ENCODE data around the gene ERMAP. TPM values are rescaled to one million over a fixed set of nuclear protein-coding genes. Genes with fewer than 3 reads are reported as not detected.
A peak's percentile ranks its signal among the peaks of the same experiment; 100 is the strongest.
"Not testable (repeated sequence)": the region's sequence is repeated elsewhere in the genome, so short reads cannot be mapped to it uniquely, and the experiment has no call there.

ERMAP gene
- total RNA-seq, 1 donor from 2014 or later = 17.2 TPM

- no peak overlapping the region for H3K27ac Mint-ChIP-seq
- H3K36me3 Mint-ChIP-seq = peaks cover 26% of the 10 kb centered on the region
- H3K9me3 Mint-ChIP-seq = peaks cover 6% of the 10 kb centered on the region
- H3K27me3 Mint-ChIP-seq (ENCODE audit: low read depth) = no peaks in the 10 kb centered on the region
- no peak overlapping the region for H3K4me3 Mint-ChIP-seq
- no peak for TF ChIP-seq CTCF (IDR thresholded peaks at IDR 0.05; ENCODE audit: unreplicated experiment)
- DNase-seq (ENCODE audit: low spot score in 2 of 2, unreplicated experiment in 2 of 2) = no peak
- H3K4me1 Mint-ChIP-seq = peaks cover 2% of the 10 kb centered on the region
Observed at GRCh38 chr1:42807056-42807668, 9.8 kb upstream of the ERMAP start.

- H3K36me3 Mint-ChIP-seq; H3K27ac Mint-ChIP-seq; H3K9me3 Mint-ChIP-seq; DNase-seq (ENCODE audit: low spot score in 2 of 2, unreplicated experiment in 2 of 2); H3K27me3 Mint-ChIP-seq (ENCODE audit: low read depth); H3K4me3 Mint-ChIP-seq: not testable (repeated sequence)
- H3K4me1 Mint-ChIP-seq = peaks cover 15% of the 10 kb centered on the region
Observed at GRCh38 chr1:42814815-42815214, 2.1 kb upstream of the ERMAP start.

GRCh38 chr1:42815941-42816584 lies 859 bp upstream of the ERMAP start:
- H3K27ac Mint-ChIP-seq = peak overlapping the region; percentile 92
- TF ChIP-seq CTCF (IDR thresholded peaks at IDR 0.05; ENCODE audit: unreplicated experiment) = no peak
- no peaks in the 10 kb centered on the region for H3K27me3 Mint-ChIP-seq (ENCODE audit: low read depth)
- peaks cover 8% of the 10 kb centered on the region for H3K36me3 Mint-ChIP-seq
- no peaks in the 10 kb centered on the region for H3K9me3 Mint-ChIP-seq
- peak overlapping the region; percentile 73 for H3K4me3 Mint-ChIP-seq
- peaks cover 22% of the 10 kb centered on the region for H3K4me1 Mint-ChIP-seq
- no peak for DNase-seq (ENCODE audit: low spot score in 2 of 2, unreplicated experiment in 2 of 2)

- TF ChIP-seq CTCF (IDR thresholded peaks at IDR 0.05; ENCODE audit: unreplicated experiment) = no peak
- DNase-seq (ENCODE audit: low spot score in 2 of 2, unreplicated experiment in 2 of 2) = no peak
- Mint-ChIP-seq H3K4me3 (peak overlapping the region; percentile 65), H3K27ac (peak overlapping the region; percentile 15), H3K36me3 (peaks cover 4% of the 10 kb centered on the region), H3K4me1 (peaks cover 22% of the 10 kb centered on the region), H3K27me3 (ENCODE audit: low read depth) (no peaks in the 10 kb centered on the region), H3K9me3 (no peaks in the 10 kb centered on the region)
Observed at GRCh38 chr1:42817440-42817767, 482 bp downstream of the ERMAP start.

GRCh38 chr1:42817976-42818375 lies 1.1 kb downstream of the ERMAP start:
- no peak for DNase-seq (ENCODE audit: low spot score in 2 of 2, unreplicated experiment in 2 of 2)
- Mint-ChIP-seq H3K27me3 (ENCODE audit: low read depth) (no peaks in the 10 kb centered on the region), H3K9me3 (peaks cover 5% of the 10 kb centered on the region), H3K4me3 (peak overlapping the region; percentile 65), H3K36me3 (peaks cover 4% of the 10 kb centered on the region), H3K27ac (no peak overlapping the region), H3K4me1 (peaks cover 26% of the 10 kb centered on the region)
- TF ChIP-seq CTCF (IDR thresholded peaks at IDR 0.05; ENCODE audit: unreplicated experiment) = no peak

GRCh38 chr1:42820813-42821212 lies 3.9 kb downstream of the ERMAP start:
- H3K27me3 Mint-ChIP-seq (ENCODE audit: low read depth) = no peaks in the 10 kb centered on the region
- H3K36me3 Mint-ChIP-seq = no peaks in the 10 kb centered on the region
- H3K27ac Mint-ChIP-seq = no peak overlapping the region
- no peak for TF ChIP-seq CTCF (IDR thresholded peaks at IDR 0.05; ENCODE audit: unreplicated experiment)
- H3K4me1 Mint-ChIP-seq = peaks cover 42% of the 10 kb centered on the region
- no peak overlapping the region for H3K4me3 Mint-ChIP-seq
- no peak for DNase-seq (ENCODE audit: low spot score in 2 of 2, unreplicated experiment in 2 of 2)
- H3K9me3 Mint-ChIP-seq = peaks cover 6% of the 10 kb centered on the region
